Activated CD4-positive, alpha-beta T cell treated with anti-CD3 and anti-CD28 coated beads, Interleukin-2, amount 10 ng/mL, durations not matched to agents 24 days and 14 days (primary cell): Measurements from ENCODE around the gene BRWD1. TPM values are rescaled to one million over a fixed set of nuclear protein-coding genes. Genes with fewer than 3 reads are reported as not detected.
"Not testable (repeated sequence)": the region's sequence is repeated elsewhere in the genome, so short reads cannot be mapped to it uniquely, and the experiment has no call there.

Experiments used
- DNase-seq: peaks from one replicate; pipeline ENCODE4 v3.0.0; 2022
- H3K27ac Mint-ChIP-seq: one replicate; pipeline ENCODE4 v1.8.0; 2022; ENCODE audit warnings: mild to moderate bottlenecking, mixed read lengths
- H3K27me3 Mint-ChIP-seq: one replicate; pipeline ENCODE4 v1.8.0; 2022; ENCODE audit warnings: mixed read lengths
- H3K36me3 Mint-ChIP-seq: one replicate; pipeline ENCODE4 v1.8.0; 2022; ENCODE audit warnings: low read depth, mild to moderate bottlenecking, mixed read lengths
- H3K4me1 Mint-ChIP-seq: one replicate; pipeline ENCODE4 v1.8.0; 2021; ENCODE audit warnings: mixed read lengths
- H3K4me3 Mint-ChIP-seq: one replicate; pipeline ENCODE4 v1.8.0; 2022; ENCODE audit warnings: mild to moderate bottlenecking, moderate library complexity, mixed read lengths
- H3K9me3 Mint-ChIP-seq: one replicate; pipeline ENCODE4 v1.8.0; 2021; ENCODE audit warnings: mixed read lengths
- intact Hi-C: fragments of 100-400 bp; cut with micrococcal nuclease; formaldehyde crosslinking; loops from one replicate; pipeline ENCODE4 v1.15.1; 2023
- total RNA-seq: library from RNA; stranded (reverse); gene quantifications from 2 replicates; pipeline ENCODE4 v1.2.3, GENCODE V29; 2022

BRWD1 gene
- total RNA-seq, 1 donor from 2014 or later: 31.9 TPM

- H3K4me3 Mint-ChIP-seq: no peak overlapping the region
- no peak for DNase-seq
- H3K9me3 Mint-ChIP-seq: peaks cover 3% of the 10 kb centered on the region
- no peak overlapping the region for H3K27ac Mint-ChIP-seq
- no peaks in the 10 kb centered on the region for H3K4me1 Mint-ChIP-seq
- intact Hi-C loops: no loop called here
- peaks cover 70% of the 10 kb centered on the region for H3K36me3 Mint-ChIP-seq
- no peaks in the 10 kb centered on the region for H3K27me3 Mint-ChIP-seq
Measured at GRCh38 chr21:39288987-39289386, 24.4 kb downstream of the BRWD1 start.

GRCh38 chr21:39282911-39283310 lies 30.5 kb downstream of the BRWD1 start:
- no peaks in the 10 kb centered on the region for H3K9me3 Mint-ChIP-seq
- no peak overlapping the region for H3K27ac Mint-ChIP-seq
- no peaks in the 10 kb centered on the region for H3K4me1 Mint-ChIP-seq
- H3K4me3 Mint-ChIP-seq: no peak overlapping the region
- intact Hi-C loops: no loop called here
- no peaks in the 10 kb centered on the region for H3K27me3 Mint-ChIP-seq
- no peak for DNase-seq
- H3K36me3 Mint-ChIP-seq: peaks cover 30% of the 10 kb centered on the region

GRCh38 chr21:39281853-39282252 lies 31.6 kb downstream of the BRWD1 start:
- no peak for DNase-seq
- peaks cover 27% of the 10 kb centered on the region for H3K36me3 Mint-ChIP-seq
- H3K4me1 Mint-ChIP-seq: no peaks in the 10 kb centered on the region
- intact Hi-C loops: no loop called here
- H3K27ac Mint-ChIP-seq: no peak overlapping the region
- H3K4me3 Mint-ChIP-seq: no peak overlapping the region
- H3K9me3 Mint-ChIP-seq: no peaks in the 10 kb centered on the region
- no peaks in the 10 kb centered on the region for H3K27me3 Mint-ChIP-seq

- Mint-ChIP-seq H3K4me3 (no peak overlapping the region), H3K4me1 (no peaks in the 10 kb centered on the region), H3K36me3 (peaks cover 28% of the 10 kb centered on the region), H3K9me3 (no peaks in the 10 kb centered on the region), H3K27ac (no peak overlapping the region), H3K27me3 (no peaks in the 10 kb centered on the region)
- no peak for DNase-seq
- intact Hi-C loops: no loop called here
Measured at GRCh38 chr21:39281207-39281606, 32.2 kb downstream of the BRWD1 start.

- no peaks in the 10 kb centered on the region for H3K9me3 Mint-ChIP-seq
- H3K27me3 Mint-ChIP-seq: no peaks in the 10 kb centered on the region
- peaks cover 2% of the 10 kb centered on the region for H3K4me1 Mint-ChIP-seq
- H3K36me3 Mint-ChIP-seq: peaks cover 46% of the 10 kb centered on the region
- intact Hi-C loops: no loop called here
- no peak overlapping the region for H3K4me3 Mint-ChIP-seq
- DNase-seq: no peak
- H3K27ac Mint-ChIP-seq: no peak overlapping the region
Measured at GRCh38 chr21:39269620-39270019, 43.8 kb downstream of the BRWD1 start.

GRCh38 chr21:39265603-39266002 lies 47.8 kb downstream of the BRWD1 start:
- DNase-seq: no peak
- H3K9me3 Mint-ChIP-seq: no peaks in the 10 kb centered on the region
- no peaks in the 10 kb centered on the region for H3K27me3 Mint-ChIP-seq
- H3K27ac Mint-ChIP-seq: no peak overlapping the region
- no peak overlapping the region for H3K4me3 Mint-ChIP-seq
- H3K4me1 Mint-ChIP-seq: no peaks in the 10 kb centered on the region
- peaks cover 52% of the 10 kb centered on the region for H3K36me3 Mint-ChIP-seq
- intact Hi-C loops: no loop called here

- H3K9me3 Mint-ChIP-seq: no peaks in the 10 kb centered on the region
- no peaks in the 10 kb centered on the region for H3K4me1 Mint-ChIP-seq
- no peak overlapping the region for H3K4me3 Mint-ChIP-seq
- DNase-seq: no peak
- intact Hi-C loops: no loop called here
- H3K27me3 Mint-ChIP-seq: no peaks in the 10 kb centered on the region
- no peak overlapping the region for H3K27ac Mint-ChIP-seq
- peaks cover 48% of the 10 kb centered on the region for H3K36me3 Mint-ChIP-seq
Measured at GRCh38 chr21:39263372-39263771, 50.1 kb downstream of the BRWD1 start.

GRCh38 chr21:39258207-39258606 lies 55.2 kb downstream of the BRWD1 start:
- Mint-ChIP-seq H3K9me3 (no peaks in the 10 kb centered on the region), H3K36me3 (peaks cover 39% of the 10 kb centered on the region), H3K27ac (no peak overlapping the region), H3K4me3 (no peak overlapping the region), H3K27me3 (no peaks in the 10 kb centered on the region), H3K4me1 (peaks cover 2% of the 10 kb centered on the region)
- intact Hi-C loops: no loop called here
- DNase-seq: no peak

GRCh38 chr21:39251326-39251725 lies 62.1 kb downstream of the BRWD1 start:
- no peak for DNase-seq
- intact Hi-C loops: no loop called here
- Mint-ChIP-seq H3K4me1 (no peaks in the 10 kb centered on the region), H3K27me3 (no peaks in the 10 kb centered on the region), H3K9me3 (no peaks in the 10 kb centered on the region), H3K36me3 (peaks cover 45% of the 10 kb centered on the region), H3K4me3 (no peak overlapping the region), H3K27ac (no peak overlapping the region)

GRCh38 chr21:39238275-39238674 lies 75.2 kb downstream of the BRWD1 start:
- no peak for DNase-seq
- intact Hi-C loops: no loop called here
- no peaks in the 10 kb centered on the region for H3K9me3 Mint-ChIP-seq
- H3K36me3 Mint-ChIP-seq: peaks cover 54% of the 10 kb centered on the region
- peak overlapping the region; percentile 72 for H3K27ac Mint-ChIP-seq
- H3K4me3 Mint-ChIP-seq: no peak overlapping the region
- H3K27me3 Mint-ChIP-seq: no peaks in the 10 kb centered on the region
- peaks cover 19% of the 10 kb centered on the region for H3K4me1 Mint-ChIP-seq

- Mint-ChIP-seq H3K4me1 (peaks cover 6% of the 10 kb centered on the region), H3K9me3 (no peaks in the 10 kb centered on the region), H3K27me3 (no peaks in the 10 kb centered on the region), H3K27ac (no peak overlapping the region), H3K36me3 (peaks cover 53% of the 10 kb centered on the region), H3K4me3 (no peak overlapping the region)
- intact Hi-C loops: no loop called here
- DNase-seq: no peak
Measured at GRCh38 chr21:39232861-39233291, 80.6 kb downstream of the BRWD1 start.

GRCh38 chr21:39224930-39225329 lies 88.5 kb downstream of the BRWD1 start:
- DNase-seq: no peak
- Mint-ChIP-seq H3K9me3 (no peaks in the 10 kb centered on the region), H3K27ac (no peak overlapping the region), H3K4me3 (no peak overlapping the region), H3K36me3 (peaks cover 57% of the 10 kb centered on the region), H3K27me3 (no peaks in the 10 kb centered on the region), H3K4me1 (peaks cover 5% of the 10 kb centered on the region)
- intact Hi-C loops: no loop called here

GRCh38 chr21:39221997-39222486 lies 91.4 kb downstream of the BRWD1 start:
- no peaks in the 10 kb centered on the region for H3K9me3 Mint-ChIP-seq
- H3K27ac Mint-ChIP-seq: no peak overlapping the region
- no peak overlapping the region for H3K4me3 Mint-ChIP-seq
- peaks cover 49% of the 10 kb centered on the region for H3K36me3 Mint-ChIP-seq
- intact Hi-C loops: no loop called here
- H3K27me3 Mint-ChIP-seq: no peaks in the 10 kb centered on the region
- no peak for DNase-seq
- peaks cover 9% of the 10 kb centered on the region for H3K4me1 Mint-ChIP-seq

GRCh38 chr21:39221282-39221996 lies 92.0 kb downstream of the BRWD1 start:
- no peaks in the 10 kb centered on the region for H3K9me3 Mint-ChIP-seq
- peaks cover 9% of the 10 kb centered on the region for H3K4me1 Mint-ChIP-seq
- H3K27me3 Mint-ChIP-seq: no peaks in the 10 kb centered on the region
- no peak for DNase-seq
- H3K36me3 Mint-ChIP-seq: peaks cover 47% of the 10 kb centered on the region
- H3K4me3 Mint-ChIP-seq: no peak overlapping the region
- intact Hi-C loops: no loop called here
- H3K27ac Mint-ChIP-seq: no peak overlapping the region

- H3K9me3 Mint-ChIP-seq, H3K4me1 Mint-ChIP-seq, H3K27me3 Mint-ChIP-seq, intact Hi-C loops, DNase-seq, H3K4me3 Mint-ChIP-seq, H3K27ac Mint-ChIP-seq: not testable (repeated sequence)
- peaks cover 46% of the 10 kb centered on the region for H3K36me3 Mint-ChIP-seq
Measured at GRCh38 chr21:39220875-39221274, 92.6 kb downstream of the BRWD1 start.
